ENCODE data around the gene CCDC137.

- no peak for TF ChIP-seq CTCF (conservative IDR thresholded peaks at IDR 0.05 in 1 of 2, IDR thresholded peaks at IDR 0.05 in 1 of 2; ENCODE audit: low read depth in 1 of 2, low read length in 2 of 2)
- no peak for TF ChIP-seq EZH2 (IDR thresholded peaks at IDR 0.05; ENCODE audit: low read length, missing control alignments)
Measured at GRCh38 chr17:81646869-81647600, 19.5 kb upstream of the CCDC137 start.
